ENCODE data around the gene SOX11. TPM values are rescaled to one million over a fixed set of nuclear protein-coding genes. Genes with fewer than 3 reads are reported as not detected.
"Not testable (repeated sequence)": the region's sequence is repeated elsewhere in the genome, so short reads cannot be mapped to it uniquely, and the experiment has no call there.

The SOX11 gene
- total RNA-seq: not detected

- DNase-seq (ENCODE audit: low spot score in 2 of 2): no peak
- Histone ChIP-seq H3K9me3 (no peaks in the 10 kb centered on the region), H3K4me1 (peaks cover 0 to 50% (median 11%) of the 10 kb centered on the region in 4 donors), H3K27me3 (peaks cover 0 to 69% of the 10 kb centered on the region in 2 donors), H3K4me3 (peak within 1 kb of the TSS in 1 of 4 donors; percentile 31), H3K36me3 (no peaks in the 10 kb centered on the region), H3K27ac (no peak within 1 kb of the TSS)
- TF ChIP-seq EP300 (IDR thresholded peaks at IDR 0.05) (no peak), POLR2A (IDR thresholded peaks at IDR 0.05) (no peak)
- TF ChIP-seq, protein P1, sequence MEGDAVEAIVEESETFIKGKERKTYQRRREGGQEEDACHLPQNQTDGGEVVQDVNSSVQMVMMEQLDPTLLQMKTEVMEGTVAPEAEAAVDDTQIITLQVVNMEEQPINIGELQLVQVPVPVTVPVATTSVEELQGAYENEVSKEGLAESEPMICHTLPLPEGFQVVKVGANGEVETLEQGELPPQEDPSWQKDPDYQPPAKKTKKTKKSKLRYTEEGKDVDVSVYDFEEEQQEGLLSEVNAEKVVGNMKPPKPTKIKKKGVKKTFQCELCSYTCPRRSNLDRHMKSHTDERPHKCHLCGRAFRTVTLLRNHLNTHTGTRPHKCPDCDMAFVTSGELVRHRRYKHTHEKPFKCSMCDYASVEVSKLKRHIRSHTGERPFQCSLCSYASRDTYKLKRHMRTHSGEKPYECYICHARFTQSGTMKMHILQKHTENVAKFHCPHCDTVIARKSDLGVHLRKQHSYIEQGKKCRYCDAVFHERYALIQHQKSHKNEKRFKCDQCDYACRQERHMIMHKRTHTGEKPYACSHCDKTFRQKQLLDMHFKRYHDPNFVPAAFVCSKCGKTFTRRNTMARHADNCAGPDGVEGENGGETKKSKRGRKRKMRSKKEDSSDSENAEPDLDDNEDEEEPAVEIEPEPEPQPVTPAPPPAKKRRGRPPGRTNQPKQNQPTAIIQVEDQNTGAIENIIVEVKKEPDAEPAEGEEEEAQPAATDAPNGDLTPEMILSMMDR (IDR thresholded peaks at IDR 0.05): no peak
- 0 to 1% methylated on average over 27 to 34 of the region's 60 CpGs for WGBS, 2 donors
Measured at GRCh38 chr2:5691985-5692529, at the start of gene SOX11. SOX11 (plus strand) TSS chr2:5692384; CDS start chr2:5692722, 338 bp downstream.

- WGBS, 2 donors: 66 to 81% methylated on average over 2 of the region's 2 CpGs
- H3K27ac ChIP-seq; H3K36me3 ChIP-seq; DNase-seq (ENCODE audit: low spot score in 2 of 2); H3K27me3 ChIP-seq; H3K4me1 ChIP-seq; H3K4me3 ChIP-seq; H3K9me3 ChIP-seq: not testable (repeated sequence)
Measured at GRCh38 chr2:5652734-5653133, 39.5 kb upstream of the SOX11 start.

DNA sequence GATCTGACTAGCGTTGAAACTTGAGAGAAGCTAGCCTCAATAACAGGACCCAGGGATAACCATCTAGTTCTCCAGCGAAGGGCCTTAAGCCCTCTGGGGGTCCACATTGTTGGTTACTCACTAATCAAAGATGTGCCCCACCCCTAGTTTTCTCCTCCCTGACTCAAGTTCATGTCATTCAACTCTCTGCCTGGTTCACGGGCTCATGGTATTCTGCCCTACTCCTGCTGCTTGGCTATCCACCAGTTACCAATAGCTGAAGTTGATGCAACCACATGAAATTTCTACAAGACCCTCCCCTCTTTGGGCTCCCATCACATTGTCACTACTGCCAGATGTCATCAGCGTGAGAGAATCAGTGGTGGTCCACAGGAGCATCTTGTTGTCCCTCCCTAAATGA is 38.4 kb upstream of the SOX11 start:
- H3K36me3 ChIP-seq; H3K4me3 ChIP-seq; DNase-seq (ENCODE audit: low spot score in 2 of 2); H3K27ac ChIP-seq; H3K27me3 ChIP-seq; H3K9me3 ChIP-seq; H3K4me1 ChIP-seq: not testable (repeated sequence)
- 92 to 97% methylated on average over 4 of the region's 4 CpGs for WGBS, 2 donors

DNA sequence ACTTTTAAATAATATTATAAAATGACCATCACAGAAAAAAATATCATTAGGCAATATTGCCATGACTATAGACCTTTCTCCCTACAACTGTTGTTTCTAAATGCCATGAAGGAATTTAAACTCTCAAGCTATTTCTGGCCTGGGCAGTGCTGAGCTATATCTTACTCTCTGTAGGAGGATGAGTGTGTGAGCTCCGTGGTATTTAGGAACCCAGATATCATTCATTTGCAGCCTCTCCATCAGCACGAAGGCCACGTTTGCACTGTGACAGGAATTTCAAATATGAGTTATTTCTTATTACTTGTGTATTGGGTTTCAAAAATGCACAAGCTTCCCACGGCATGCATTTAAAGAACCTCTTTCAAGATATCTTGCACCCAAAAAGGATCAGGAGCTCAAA is 35.0 kb upstream of the SOX11 start:
- Histone ChIP-seq H3K4me1 (no peaks in the 10 kb centered on the region), H3K27me3 (no peaks in the 10 kb centered on the region), H3K27ac (no peak overlapping the region), H3K36me3 (no peaks in the 10 kb centered on the region), H3K4me3 (no peak overlapping the region), H3K9me3 (no peaks in the 10 kb centered on the region)
- TF ChIP-seq, protein P1 (IDR thresholded peaks at IDR 0.05): no peak
- TF ChIP-seq EP300 (IDR thresholded peaks at IDR 0.05) (no peak), POLR2A (IDR thresholded peaks at IDR 0.05) (no peak)
- DNase-seq (ENCODE audit: low spot score in 2 of 2): no peak
- 55 to 64% methylated on average over 4 of the region's 4 CpGs for WGBS, 2 donors

DNA sequence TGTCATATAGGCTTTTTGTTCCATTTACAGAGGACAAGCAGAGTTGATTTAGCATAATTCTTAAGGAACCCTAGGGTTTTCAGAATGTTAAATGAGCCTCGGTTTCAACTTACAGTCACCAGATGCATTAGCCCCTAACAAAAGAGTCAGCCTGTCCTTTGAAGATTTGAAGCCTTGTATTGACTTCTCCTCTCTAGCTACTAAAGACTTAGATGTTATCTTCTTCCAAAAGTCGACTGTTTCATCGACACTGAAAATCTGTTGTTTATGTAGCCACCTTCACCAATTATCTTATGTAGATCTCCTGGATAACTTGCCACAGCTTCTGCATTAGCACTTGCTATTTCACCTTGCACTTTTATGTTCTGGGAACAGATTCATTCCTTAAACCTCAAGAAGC is 31.6 kb upstream of the SOX11 start:
- H3K9me3 ChIP-seq: no peaks in the 10 kb centered on the region
- no peak overlapping the region for H3K4me3 ChIP-seq
- no peaks in the 10 kb centered on the region for H3K4me1 ChIP-seq
- no peaks in the 10 kb centered on the region for H3K27me3 ChIP-seq
- WGBS, 2 donors: 74 to 85% methylated on average over 3 of the region's 3 CpGs
- no peak overlapping the region for H3K27ac ChIP-seq
- TF ChIP-seq POLR2A (IDR thresholded peaks at IDR 0.05) (no peak), EP300 (IDR thresholded peaks at IDR 0.05) (no peak)
- TF ChIP-seq, protein P1 (IDR thresholded peaks at IDR 0.05): no peak
- no peak for DNase-seq (ENCODE audit: low spot score in 2 of 2)
- H3K36me3 ChIP-seq: no peaks in the 10 kb centered on the region

- Histone ChIP-seq H3K36me3 (no peaks in the 10 kb centered on the region), H3K27ac (no peak overlapping the region), H3K9me3 (no peaks in the 10 kb centered on the region), H3K4me1 (no peaks in the 10 kb centered on the region), H3K27me3 (no peaks in the 10 kb centered on the region), H3K4me3 (no peak overlapping the region)
- 81 to 93% methylated on average over 5 of the region's 5 CpGs for WGBS, 2 donors
- TF ChIP-seq EP300 (IDR thresholded peaks at IDR 0.05): no peak
- TF ChIP-seq POLR2A (IDR thresholded peaks at IDR 0.05): no peak
- TF ChIP-seq, protein P1 (IDR thresholded peaks at IDR 0.05): no peak
- DNase-seq (ENCODE audit: low spot score in 2 of 2): no peak
Measured at GRCh38 chr2:5661362-5661761, 30.8 kb upstream of the SOX11 start.

Data from tibial nerve (tissue), 4 donors.